Measurements from ENCODE around the gene PODXL. TPM values are rescaled to one million over a fixed set of nuclear protein-coding genes. Genes with fewer than 3 reads are reported as not detected.

The PODXL gene
- total and polyA plus RNA-seq, 2 of the 8 experiments (the other 6 are each of a cell fraction or from before 2014, with no cell fraction given) = 638 to 925 TPM

DNA sequence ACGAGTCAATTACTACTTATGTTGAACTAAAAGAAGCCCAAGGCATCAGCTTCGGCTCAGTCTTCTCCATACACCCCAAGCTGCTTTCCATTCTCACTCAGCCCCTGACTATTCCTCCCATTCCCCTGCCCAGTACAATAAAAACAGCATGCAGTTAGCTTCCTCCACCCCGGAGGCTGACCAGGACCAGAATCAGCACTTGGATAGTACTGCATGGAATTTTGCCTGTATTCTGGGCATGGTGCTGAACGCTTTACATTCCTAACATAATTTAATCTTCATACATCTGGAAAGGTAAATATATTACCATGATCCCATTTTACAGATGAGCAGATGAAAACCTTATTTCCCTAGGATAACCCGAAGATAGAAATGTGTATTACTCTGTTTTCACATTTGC, 7.5 kb upstream of the PODXL start:
- H2BK12ac ChIP-seq (ENCODE audit: low read depth, low read length) = no peak overlapping the region; the same call in 1 of the 2 replicates
- H4K91ac ChIP-seq (replicated peaks; ENCODE audit: insufficient read length, low read length) = peak overlapping the region; percentile 70
- ChIA-PET CTCF (ENCODE audit: partially characterized antibody) (interaction anchor here (0.6 to 1.3 kb wide), 6 partner anchors 8 to 212 kb away, joined by 3 to 6 read pairs (median 4); no protein-coding TSS in a partner anchor), POLR2A (ENCODE audit: partially characterized antibody) (interaction anchor here (0.6 to 1.7 kb wide), 5 partner anchors 9 to 42 kb away, joined by 3 to 5 read pairs (median 3); no protein-coding TSS in a partner anchor)
- no peaks in the 10 kb centered on the region for H3K9me3 ChIP-seq (ENCODE audit: insufficient read depth in 2 of 2, low read depth in 1 of 2, low read length in 1 of 2)
- H3K56ac ChIP-seq (replicated peaks; ENCODE audit: insufficient read length, low read depth, low read length) = no peak overlapping the region
- H4K20me1 ChIP-seq (replicated peaks in 1 of 2; ENCODE audit: control insufficient read depth in 1 of 2, insufficient read depth in 2 of 2, low read length in 2 of 2) = no peaks in the 10 kb centered on the region
- H3K4ac ChIP-seq (replicated peaks; ENCODE audit: insufficient read length, low read depth, low read length) = no peak overlapping the region
- H2AK5ac ChIP-seq (ENCODE audit: low read depth, low read length) = peak overlapping the region; percentile 26; the same call in 1 of the 2 replicates
- no peak overlapping the region for H4K8ac ChIP-seq (ENCODE audit: extremely low read depth, insufficient read depth, low read length)
- peaks cover 0 to 3% (median 1%) of the 10 kb centered on the region in 4 experiments; a peak in 3 of 7 replicates for H3K4me1 ChIP-seq (replicated peaks in 1 of 4; ENCODE audit: control insufficient read depth in 3 of 4, insufficient read depth in 4 of 4, low read length in 3 of 4)
- H2AFZ ChIP-seq (ENCODE audit: low read length) = no peak overlapping the region
- H2BK5ac ChIP-seq (ENCODE audit: low read depth, low read length) = no peak overlapping the region
- H3K36me3 ChIP-seq (ENCODE audit: control insufficient read depth in 2 of 4, insufficient read depth in 4 of 4, low read length in 3 of 4) = no peaks in the 10 kb centered on the region
- TF ChIP-seq RAD21 (IDR thresholded peaks at IDR 0.05 in 1 of 2, conservative IDR thresholded peaks at IDR 0.05 in 1 of 2; ENCODE audit: low read depth in 2 of 2, low read length in 2 of 2) = no peak
- TF ChIP-seq, protein P1, sequence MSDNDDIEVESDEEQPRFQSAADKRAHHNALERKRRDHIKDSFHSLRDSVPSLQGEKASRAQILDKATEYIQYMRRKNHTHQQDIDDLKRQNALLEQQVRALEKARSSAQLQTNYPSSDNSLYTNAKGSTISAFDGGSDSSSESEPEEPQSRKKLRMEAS (IDR thresholded peaks at IDR 0.05) = no peak
- no peak for TF ChIP-seq NRF1 (IDR thresholded peaks at IDR 0.05; ENCODE audit: low read depth, low read length)
- no peak for TF ChIP-seq YY1 (IDR thresholded peaks at IDR 0.05; ENCODE audit: low read depth, low read length)
- TF ChIP-seq GABPA (IDR thresholded peaks at IDR 0.05; ENCODE audit: borderline replicate concordance, insufficient read depth, low read length) = no peak
- no peak for TF ChIP-seq GTF2F1 (IDR thresholded peaks at IDR 0.05; ENCODE audit: borderline replicate concordance, low read depth, low read length)
- no peak overlapping the region for H3K4me3 ChIP-seq (ENCODE audit: extremely low read depth in 1 of 4, insufficient read depth in 2 of 4, low read depth in 3 of 4, low read length in 4 of 4)
- H3K23ac ChIP-seq (ENCODE audit: insufficient read length) = no peak overlapping the region
- 92% methylated on average over 5 of the region's 5 CpGs; no CpG with 5 or more reads in 1 of the 2 experiments for WGBS, 2 experiments (ENCODE audit: extremely low coverage in 1 of 2, insufficient coverage in 1 of 2, insufficient read length in 1 of 2, insufficient replicate concordance in 2 of 2, low coverage in 1 of 2, low lambda C conversion rate in 2 of 2, missing lambda C conversion rate in 1 of 2)
- no peaks in the 10 kb centered on the region; the same call in none of the 2 replicates for H3K79me1 ChIP-seq (ENCODE audit: low read depth, low read length)
- H3K9ac ChIP-seq (replicated peaks in 1 of 4; ENCODE audit: extremely low read depth in 1 of 4, low read depth in 3 of 4, low read length in 3 of 4) = no peak overlapping the region
- 0 out of 2 replicates have a peak overlapping the region, but pooled peaks have one; percentile 3 for H2BK15ac ChIP-seq (ENCODE audit: low read length)
- H3K23me2 ChIP-seq (ENCODE audit: low read depth, low read length) = no peaks in the 10 kb centered on the region; the same call in 1 of the 2 replicates
- no peak overlapping the region for H3K14ac ChIP-seq (ENCODE audit: insufficient read length)
- H3K18ac ChIP-seq (ENCODE audit: extremely low read depth, low read length) = 0 out of 2 replicates have a peak overlapping the region, but pooled peaks have one; percentile 53
- peak overlapping the region; percentile 23; the same call in 1 of the 2 replicates for H2BK20ac ChIP-seq (ENCODE audit: low read length)
- H4K5ac ChIP-seq (ENCODE audit: insufficient read length, low read depth, low read length) = peak overlapping the region; percentile 15
- H3K27me3 ChIP-seq (replicated peaks in 1 of 4; ENCODE audit: control insufficient read depth in 3 of 4, extremely low read depth in 1 of 4, insufficient read depth in 3 of 4, low read length in 3 of 4) = no peaks in the 10 kb centered on the region
- H2BK120ac ChIP-seq (replicated peaks; ENCODE audit: low read depth, low read length) = no peak overlapping the region
- no peak for DNase-seq (ENCODE audit: low read depth in 1 of 2, low spot score in 2 of 2)
- H3K79me2 ChIP-seq (ENCODE audit: control insufficient read depth in 1 of 2, insufficient read depth in 2 of 2, low read length in 2 of 2) = peaks cover 0 to 6% of the 10 kb centered on the region in 2 experiments; a peak in 1 of 4 replicates
- H3K4me2 ChIP-seq (ENCODE audit: insufficient read depth in 1 of 2, low read depth in 2 of 2, low read length in 2 of 2) = no peak overlapping the region
- no peak for FAIRE-seq
- no peak overlapping the region for H3K27ac ChIP-seq (ENCODE audit: low read depth, low read length)

Measured in H1 (cell line).